Fibroblast of skin of left biceps (primary cell): Measurements from ENCODE around the gene MRM3.
"Not testable (repeated sequence)": the region's sequence is repeated elsewhere in the genome, so short reads cannot be mapped to it uniquely, and the experiment has no call there.

Experiments used
- DNase-seq, 2 experiments: peaks; one replicate each; pipeline ENCODE4 v3.0.0-alpha.2; 2013; ENCODE audit warnings: low read depth in 2 of 2

Gene MRM3

DNA sequence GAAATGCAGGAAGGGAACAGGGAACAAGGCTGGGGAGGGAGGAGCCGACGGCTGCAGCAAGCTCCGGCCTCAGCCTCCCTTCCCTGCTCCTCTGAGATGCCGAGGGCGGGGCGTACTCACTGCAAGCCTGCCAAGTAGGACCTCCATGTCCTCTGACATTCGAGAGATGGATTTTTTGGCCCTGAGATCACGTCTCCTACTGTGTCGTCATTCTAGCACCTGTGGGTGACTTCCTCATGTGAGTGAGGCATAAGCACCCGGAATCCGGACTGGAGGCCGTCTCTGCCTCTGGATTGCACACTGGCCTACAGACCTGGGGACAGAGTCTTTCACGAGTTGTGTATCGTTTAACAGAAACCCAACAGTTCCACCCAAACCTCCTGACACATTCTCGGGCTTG, 14.5 kb downstream of the MRM3 start:
- no peak for DNase-seq

DNA sequence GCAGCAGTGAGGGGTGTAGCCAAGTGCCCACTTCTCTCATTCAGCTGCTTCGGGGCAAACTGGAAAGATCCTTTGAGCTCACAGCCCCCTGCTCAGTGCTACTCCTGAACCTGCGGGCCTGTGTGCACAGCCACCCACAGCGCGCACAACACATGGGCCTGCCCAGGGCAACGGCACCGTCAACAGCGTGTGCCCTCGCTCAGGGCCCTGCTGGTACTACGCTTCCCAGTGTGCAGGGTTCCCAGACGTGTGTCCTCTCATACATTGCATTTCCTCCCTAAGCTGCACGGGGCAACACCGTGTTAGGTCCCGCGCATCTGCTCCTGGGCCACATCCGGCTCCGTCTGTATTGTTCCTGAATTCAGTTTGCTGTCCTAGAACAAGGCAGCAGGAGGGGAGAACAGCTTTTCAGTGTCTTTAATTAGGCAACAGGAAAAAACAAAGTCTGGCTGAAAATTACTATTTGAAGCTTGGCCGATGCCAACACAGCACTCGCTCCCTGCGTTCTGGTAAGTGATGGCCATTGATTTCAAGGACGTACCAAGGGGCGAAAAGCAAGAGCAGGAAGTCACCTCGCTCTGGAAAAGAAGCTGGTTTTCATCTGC, 15.2 kb downstream of the MRM3 start:
- DNase-seq = no peak

DNA sequence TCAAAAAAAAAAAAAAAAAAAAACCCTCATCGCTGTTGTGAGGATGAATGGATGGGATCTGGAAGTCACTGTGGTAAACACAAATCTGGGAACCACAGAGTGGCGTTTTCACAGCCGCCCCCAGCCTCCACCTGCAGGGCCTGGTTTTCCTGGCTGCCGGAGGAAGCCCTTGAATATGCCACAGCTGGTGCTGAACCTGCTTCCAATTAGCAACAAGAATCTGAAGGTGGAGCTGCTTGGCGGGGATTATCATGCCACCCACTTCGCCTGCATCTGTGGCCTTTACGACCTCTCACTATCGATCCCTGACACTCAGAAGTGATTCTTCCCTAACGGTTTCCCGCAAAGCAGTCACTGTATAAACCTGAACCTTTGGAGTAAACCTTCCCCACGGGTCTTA, 16.1 kb downstream of the MRM3 start:
- no peak for DNase-seq

DNA sequence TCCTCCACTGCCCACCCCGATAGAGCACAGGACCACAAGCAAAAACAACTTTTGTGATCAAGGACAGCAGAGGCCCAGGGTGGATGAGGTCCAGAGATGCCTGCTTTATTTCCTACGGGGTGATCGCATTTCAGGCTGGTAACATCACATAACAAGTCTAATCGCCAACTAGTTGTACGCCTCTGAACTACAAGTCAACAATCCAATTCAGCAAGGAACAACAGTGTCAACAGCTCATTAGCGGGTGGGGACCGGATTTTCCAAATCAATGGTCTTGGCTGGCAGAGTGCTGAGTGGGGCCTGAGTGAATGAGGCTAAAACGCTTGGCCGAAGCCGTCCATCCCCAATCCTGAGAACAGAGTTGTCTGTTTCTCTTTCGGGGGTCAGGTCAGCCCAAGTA, 17.1 kb downstream of the MRM3 start:
- no peak for DNase-seq

DNA sequence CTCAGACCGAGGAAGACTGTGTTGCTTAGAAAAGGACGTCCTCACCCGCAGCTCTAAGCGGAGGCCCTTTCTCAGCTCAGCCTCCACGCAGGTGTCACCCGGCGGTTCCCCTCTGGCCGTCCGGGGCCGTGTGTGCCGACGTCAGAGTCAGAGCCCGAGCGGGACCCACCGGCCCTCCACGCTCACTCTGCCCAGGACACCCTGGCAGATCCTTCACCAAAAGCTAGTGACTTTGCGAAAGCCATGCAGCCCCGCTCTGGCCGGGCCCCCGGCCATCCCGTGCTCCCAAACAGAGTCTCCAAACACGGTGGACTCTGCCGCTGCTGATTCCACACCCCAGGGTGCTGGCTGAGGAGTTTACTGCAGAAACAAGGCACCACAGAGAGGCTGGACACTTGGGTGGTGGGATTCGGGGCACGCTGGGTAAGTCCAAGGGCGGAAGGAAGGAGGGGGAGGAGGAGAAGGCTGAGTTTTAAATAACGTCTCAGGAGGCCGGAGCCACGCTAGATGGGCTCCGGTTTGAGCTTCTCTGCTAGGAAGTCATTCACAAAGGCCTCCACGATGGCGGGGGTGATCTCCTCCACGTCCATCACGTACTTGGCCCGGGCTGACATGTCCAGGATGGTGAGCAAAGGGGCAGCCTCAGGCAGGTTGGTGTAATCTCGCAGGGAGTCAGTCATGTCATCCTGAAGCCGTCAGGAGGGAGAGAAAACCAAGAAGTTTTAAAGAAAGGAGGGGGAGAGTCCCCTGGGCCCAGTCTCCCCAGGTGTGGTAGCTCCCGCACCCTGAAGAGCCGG, 18.5 kb downstream of the MRM3 start:
- no peak for DNase-seq

DNA sequence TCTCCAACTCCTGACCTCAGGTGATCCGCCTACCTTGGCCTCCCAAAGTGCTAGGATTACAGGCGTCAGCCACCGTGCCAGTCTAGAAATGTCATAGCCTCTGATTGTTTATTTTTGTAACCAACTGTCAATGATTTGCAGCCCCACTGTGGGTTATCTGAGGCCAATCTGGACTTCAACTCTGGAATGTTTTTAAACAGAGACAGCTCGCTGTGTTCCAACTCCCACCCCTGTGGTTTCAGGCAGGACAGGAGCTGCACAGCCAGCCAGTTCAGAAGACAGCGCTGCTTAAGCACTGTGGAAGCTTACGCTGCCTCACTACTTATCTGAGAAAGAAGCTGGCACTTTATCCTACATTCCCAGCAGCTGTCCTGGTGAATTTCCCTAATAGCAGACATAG, 19.5 kb downstream of the MRM3 start:
- no peak for DNase-seq

DNA sequence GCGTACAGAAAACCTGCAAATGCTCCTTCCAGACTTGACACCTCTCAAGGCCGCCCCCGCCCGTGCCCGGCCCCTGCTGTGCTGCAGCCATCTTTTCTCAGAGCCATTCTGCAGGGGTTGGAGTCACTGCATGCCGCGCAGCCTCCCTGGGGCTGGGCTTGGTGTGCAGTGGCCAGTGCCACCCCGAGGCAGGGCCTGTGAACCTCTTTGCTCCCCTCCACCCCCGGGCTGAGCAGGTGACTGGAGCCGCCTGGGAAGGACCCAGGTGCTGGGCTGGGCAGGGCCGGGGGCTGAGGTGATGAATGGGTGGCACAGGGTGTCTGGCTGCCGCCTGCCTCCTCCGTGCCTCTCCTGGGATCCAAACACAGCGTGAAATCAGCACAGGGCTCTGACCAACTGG, 20.3 kb downstream of the MRM3 start:
- DNase-seq = no peak

DNA sequence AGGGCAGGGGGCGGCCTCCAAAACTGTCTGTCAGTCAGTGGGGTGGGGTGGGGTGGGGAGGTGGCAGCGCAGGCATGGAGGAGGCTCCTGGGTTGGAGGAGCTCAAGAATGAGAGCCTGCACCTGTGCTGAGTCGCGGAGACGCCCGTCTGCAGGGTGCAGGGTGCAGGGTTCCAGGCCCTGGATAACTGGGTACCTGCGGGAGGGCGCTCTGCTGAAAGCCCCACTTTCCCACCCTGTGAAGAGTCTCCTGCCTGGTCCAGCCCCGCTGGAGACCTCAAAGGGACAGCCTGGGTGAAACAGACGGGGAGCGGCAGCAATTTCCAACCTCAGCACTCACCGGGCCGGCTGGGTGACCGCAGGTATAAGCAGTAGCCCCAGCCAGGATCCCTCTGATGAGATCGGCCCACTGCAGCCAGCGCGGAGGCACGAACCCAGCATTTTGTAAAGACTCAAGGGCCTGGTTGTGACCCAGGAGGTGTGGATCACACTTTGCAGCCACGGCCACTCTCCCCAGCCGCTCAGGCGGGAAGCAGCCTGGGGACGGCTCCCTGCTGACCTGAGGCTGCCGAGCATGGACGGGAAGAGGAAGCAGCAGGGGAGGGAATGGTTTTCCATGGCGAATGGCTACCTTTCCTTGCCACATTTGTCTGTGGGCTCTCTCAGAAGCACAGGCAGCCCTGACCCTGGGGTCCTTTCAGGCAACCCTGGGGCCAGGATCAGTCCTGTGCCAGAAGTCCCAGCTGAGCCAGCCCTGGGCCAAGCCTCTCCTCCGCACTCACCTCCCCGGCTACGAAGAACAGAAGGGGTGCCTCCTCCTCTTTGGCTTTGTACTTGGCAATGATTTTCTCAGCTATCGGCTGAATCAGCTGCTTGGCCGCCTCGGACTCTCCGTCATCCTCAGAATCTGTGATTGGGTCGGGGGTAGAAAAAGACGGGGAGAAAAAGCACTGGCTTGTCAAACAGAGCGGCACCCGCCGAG, 21.0 kb downstream of the MRM3 start:
- no peak for DNase-seq

DNA sequence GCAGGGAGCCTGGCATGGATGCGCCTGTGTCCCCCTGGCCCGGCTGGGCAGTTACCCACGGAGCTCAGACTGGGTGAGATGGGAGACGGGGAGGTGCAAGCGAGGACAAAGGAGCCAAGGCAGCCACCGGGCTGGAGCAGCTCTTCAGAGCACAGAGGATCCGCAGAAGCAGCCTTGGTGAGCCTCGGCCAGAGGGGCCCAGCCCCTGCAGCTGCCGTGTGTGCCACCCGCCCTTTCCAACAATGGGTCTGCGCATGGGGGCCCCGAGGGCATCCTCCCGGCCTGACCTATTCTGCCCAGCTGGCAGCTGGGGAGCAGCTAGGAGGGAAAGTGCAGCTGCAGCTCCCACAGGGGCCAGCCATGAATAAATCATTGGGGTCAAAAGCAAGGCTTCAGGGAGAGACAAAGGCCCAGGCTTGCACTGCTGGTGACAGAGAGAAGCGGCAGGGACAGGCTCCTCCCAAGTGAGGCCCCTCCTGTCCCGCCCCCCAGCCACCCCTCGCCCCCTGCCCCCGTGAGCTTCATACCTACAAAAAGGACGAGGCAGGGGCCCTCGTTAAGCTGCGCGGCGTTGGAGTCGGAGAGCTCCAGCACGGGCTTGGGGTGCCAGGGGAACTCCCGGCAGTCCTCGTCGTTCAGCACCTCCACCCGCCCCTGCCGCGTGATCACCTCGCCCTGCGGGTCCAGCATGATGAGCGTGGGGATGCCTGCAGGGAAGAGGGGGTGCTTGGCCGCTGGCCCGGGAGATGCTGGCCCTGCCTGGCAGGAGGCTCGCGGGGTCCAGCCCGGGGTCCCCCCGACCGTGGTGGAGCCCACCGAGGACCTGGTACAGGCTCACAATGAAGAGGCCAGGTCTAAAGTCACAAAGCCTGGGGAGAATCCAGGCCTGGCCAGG, 22.6 kb downstream of the MRM3 start:
- no peak for DNase-seq

DNA sequence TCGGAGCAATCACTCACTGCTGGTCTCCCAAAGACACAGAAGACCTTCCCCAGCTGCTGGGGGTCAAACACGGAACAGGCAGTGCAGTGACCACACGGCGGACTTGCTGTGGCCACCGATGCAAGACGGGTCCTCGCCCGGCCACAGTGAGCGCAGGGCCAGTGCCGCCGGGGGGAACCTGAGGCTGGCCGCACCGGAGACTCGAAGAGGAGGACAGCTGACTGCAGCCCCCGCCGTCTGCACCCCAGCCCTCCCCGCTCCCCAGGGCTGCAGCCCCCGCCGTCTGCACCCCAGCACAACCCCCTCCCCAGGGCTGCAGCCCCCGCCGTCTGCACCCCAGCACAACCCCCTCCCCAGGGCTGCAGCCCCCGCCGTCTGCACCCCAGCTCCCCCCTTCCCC, 23.7 kb downstream of the MRM3 start:
- not testable (repeated sequence) for DNase-seq

DNA sequence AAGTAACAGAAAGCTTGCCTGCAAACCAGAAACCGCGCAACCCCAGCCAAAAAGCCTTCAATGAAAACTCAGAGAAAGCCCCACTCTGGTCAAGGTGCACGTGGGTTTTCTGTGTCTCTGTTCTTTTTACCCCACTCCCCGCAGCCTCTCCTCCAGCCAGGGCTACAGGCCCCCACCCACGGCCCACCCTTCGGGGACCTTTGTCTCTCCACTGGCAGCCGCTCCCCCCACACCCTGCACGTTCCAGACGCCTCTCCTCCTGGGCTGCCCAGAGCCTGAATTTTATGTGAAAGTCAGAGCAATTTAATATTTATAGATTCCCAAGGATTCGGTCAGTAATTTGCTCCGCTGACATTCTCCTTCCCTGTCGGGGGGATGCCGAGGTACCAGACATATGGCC, 24.2 kb downstream of the MRM3 start:
- no peak for DNase-seq

DNA sequence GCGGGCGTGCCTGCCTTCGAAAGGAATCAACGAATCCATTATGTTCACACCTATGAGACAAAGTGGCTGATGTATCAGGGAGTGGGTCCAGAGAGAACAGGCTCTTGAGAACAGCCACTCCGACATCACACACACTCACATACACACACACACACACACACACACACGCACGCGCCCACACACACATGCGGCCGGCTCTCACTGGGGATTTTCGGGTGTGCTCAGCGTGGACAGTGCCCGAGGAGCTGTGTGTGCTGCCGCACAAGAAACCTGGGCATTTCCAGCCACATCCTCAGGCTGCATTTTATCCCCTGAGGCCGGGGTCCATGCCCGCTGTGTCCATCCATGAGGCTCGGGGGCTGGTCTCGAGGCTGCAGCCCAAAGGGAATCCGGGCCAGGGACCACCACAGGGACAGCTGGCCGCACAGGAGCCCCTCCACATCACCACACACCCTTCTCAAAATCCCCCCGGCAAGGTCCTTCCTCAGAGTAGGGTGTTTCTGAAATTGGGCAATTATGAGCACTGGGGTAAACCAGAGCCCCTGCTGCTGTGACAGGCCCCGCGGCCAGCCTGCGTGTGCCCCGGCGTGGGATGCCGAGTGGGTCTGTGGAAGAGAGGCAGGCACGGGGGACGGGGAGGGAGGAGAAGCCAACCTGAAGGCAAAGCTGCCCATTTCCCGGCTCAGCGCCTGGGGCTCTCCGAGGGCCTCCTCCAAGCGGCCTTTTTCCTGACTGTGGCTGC, 24.8 kb downstream of the MRM3 start:
- no peak for DNase-seq

DNA sequence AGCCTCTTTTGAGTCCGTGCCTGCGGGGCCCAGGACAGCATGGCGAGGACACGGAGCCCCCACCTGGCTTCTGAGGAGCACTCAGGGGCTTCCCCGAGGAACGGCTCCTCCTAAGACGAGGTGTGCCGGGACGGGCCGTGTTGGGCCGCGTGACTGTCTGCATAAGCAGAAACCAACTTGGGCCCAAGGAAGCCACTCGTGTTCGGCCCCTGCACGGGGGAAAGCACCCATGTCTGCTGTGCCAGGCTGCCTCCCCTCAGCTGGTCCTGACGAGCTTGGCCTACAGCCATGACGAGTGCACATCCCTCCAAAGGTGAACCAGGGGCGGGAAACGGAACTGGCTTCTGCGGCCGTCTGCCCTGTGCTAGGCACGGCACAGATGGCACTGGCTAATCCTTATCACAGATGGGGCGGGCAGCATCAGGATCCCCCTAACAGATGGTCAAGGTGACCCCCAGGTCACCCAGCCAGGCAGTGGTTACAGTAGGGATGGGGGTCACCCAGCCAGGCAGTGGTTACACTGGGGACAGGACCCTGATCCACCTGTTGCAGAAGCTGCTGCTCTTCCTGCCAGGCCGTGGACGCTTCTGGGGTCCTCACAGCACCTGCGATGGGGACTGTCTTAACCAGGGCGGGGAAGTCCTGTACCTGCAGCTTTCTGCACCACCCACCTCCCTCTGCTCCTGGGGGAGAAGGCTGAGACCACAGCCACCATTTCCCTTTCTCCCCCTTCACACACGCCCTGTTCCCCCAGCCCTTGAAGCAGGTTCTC, 25.6 kb downstream of the MRM3 start:
- DNase-seq = no peak

DNA sequence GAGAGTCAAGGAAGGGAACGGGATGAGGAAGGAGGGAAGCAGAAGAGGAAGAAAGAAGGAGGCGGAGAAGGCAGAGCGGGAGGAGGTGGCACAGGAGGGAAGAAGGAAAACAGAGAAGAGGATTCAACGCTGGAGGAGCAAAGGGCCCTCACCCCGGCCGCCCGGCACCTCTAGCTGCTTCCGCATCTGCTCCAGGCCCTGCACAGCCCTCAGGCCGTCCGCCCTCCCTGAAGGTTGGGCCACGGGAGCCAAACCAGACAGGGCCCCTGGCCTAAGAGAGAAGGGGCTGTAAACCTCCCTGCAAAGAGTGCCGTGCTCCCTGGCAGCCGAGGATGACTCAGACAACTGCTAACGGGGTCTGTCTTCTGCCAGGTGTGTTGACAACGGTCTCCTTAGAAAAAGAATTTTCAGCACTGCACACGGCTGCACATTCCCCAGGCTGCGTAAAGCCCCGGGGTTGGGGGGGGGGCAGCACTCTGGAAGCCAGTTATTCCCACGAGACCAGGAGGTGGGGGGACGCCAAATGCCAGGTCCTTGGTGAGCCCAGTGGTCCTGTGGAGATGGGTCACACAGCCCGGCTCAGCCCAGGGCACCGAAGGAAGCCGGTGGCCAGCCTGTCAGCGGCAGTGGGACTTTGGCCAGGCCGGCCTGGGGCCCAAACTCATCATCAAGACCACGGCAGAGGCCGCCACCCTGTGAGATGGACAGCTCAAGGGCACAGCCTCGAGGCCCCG, 29.1 kb downstream of the MRM3 start:
- DNase-seq = no peak

DNA sequence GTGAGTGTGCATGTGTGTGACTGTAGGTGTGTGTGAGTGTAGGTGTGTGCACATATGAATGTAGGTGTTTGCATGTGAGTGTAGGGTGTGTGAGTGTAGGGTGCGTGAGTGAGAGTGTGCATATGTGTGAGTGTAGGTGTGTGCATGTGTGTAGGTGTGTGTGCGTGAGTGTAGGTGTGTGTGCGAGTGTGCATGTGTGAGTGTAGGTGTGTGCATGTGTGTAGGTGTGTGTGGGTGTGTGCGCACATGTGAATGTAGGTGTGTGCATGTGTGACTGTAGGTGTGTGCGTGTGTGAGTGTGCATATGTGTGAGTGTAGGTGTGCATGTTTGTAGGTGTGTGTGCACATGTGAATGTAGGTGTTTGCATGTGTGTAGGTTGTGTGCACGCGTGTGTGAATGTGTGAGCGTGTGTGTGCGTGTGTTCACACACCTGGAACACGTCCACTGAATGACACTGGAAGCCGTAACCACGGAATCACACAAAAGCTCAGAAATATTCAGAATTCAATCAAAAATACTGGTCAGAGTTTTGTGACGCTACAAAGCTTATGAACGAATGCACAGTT, 30.6 kb downstream of the MRM3 start:
- no peak for DNase-seq

DNA sequence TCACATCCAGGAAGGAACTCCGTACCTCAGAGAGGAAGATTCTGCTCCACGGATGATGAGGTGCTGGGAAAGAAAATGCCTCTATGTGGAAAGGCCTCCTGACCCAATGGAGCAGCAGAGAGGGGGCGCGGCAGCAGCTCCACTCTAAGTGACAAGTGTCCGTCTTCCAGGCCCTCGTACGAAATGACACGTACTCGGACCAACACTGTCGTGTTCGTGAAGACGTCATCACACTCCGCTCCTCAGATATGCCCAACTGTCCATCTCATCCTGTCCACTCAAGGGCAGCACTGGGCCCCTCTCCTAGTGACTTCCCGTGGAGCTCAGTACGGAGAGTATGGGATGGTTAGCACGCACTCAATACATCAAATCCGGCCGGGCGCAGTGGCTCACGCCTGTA, 32.2 kb downstream of the MRM3 start:
- no peak for DNase-seq

DNA sequence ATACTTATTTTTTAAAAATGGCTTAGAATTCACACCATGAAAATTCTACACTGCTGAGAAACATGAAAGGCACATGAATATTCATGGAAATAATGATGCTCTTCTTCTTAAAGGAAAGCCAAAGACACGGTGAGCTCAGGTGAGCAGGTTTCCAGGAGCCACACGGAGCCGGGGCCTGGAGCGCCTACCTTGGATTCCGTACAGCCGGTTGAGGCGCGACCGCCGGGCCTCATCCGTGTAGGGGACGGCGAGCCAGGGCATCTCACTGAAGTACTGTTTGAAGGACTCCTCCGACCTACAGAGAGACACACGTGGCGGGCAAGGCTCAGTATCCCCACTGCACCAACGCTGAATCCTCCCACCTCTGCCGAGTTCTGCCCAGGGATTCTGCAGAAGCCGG, 37.1 kb downstream of the MRM3 start:
- no peak for DNase-seq

DNA sequence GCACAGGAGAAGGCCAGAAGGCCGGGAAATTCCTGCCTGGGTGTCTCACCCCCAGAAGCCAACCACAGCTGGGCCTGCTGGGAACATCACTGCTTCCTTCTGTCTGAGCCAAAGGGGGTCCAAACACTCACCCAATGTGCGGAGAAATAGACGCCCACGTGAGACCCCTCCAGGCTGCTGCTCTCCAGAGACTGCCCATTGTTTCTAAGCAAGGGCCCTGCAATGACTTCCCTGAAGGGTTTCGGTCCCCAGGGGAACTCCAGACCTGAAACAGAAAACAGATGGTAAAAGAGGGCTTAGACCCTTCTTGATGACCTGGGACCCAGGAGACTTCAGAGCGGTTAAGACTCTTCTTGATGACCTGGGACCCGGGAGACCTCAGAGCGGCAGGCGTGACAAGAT, 41.3 kb downstream of the MRM3 start:
- DNase-seq = no peak

DNA sequence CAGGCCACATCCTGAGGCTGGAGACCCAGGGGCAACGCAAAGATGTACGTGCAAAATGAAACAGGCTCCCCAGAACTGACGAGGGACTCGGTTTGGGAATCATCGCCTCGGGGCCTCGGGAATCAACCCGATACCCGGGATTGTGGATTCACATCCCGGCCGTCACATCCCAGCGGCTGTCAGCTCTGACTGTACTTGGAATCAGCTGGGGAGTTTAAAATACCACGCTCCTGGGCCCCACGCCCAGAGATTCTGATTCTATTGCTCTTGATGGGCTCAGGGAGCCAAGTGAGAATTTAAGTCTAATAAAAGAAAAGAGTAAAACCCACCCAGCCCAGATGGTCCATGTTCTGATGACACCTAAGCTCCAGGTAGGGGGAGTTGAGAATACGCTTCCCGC, 42.2 kb downstream of the MRM3 start:
- DNase-seq = no peak
